GM08714 (cell line): ENCODE measurements around the gene FRMD4B.
"Not testable (repeated sequence)": the region's sequence is repeated elsewhere in the genome, so short reads cannot be mapped to it uniquely, and the experiment has no call there.

Experiments used
- H3K4me3 ChIP-seq: fragments of 200-500 bp; sonication (Bioruptor generic); 2 replicates; pipeline ENCODE4 v1.5.1; 2014; ENCODE audit warnings: mild to moderate bottlenecking, low read length, inconsistent platforms
- ZNF274 ChIP-seq: IDR thresholded peaks from 2 replicates; pipeline ENCODE4 v1.6.1; 2012; ENCODE audit warnings: mild to moderate bottlenecking, low read depth, low read length

FRMD4B gene

DNA sequence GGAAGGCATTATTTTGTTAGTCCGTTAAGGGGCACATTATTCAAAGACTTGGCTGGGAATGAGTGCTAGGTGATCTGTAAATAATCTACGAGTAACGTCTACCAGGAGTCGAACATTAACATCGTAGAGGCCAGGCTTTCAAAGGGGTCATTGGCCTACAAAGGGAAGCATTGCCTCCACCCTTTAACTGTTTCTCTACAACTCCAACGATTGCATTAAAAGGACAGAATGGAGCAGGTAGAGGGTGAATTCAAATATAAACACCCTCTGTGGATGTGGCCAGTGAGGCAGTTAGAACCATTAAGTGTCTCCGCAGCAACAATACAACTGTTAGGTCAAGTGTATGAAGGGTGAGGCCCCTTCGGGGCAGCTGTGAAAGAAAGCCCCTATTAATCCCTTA, 137.5 kb downstream of the FRMD4B start:
- H3K4me3 ChIP-seq, result no peak overlapping the region
- no peak for TF ChIP-seq ZNF274

DNA sequence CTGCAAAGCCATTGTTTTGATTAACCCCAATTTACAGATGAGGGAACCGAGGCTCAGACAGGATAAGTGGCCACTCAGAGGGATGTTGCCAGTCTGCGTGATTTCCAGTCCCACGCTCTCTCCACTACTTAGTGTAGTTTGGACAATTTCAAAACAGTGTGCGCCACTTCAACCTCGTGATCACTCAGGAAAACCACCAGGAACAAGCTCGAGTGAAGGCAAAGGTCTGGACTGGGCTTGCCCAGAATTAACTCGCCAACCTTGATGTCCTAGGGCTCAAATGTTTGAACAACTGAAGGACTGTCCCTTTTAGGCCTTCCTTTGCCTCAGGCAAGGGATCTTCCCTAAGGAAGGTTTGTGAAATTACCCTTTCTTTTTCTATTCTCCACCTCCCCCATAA, 139.3 kb downstream of the FRMD4B start:
- no peak overlapping the region for H3K4me3 ChIP-seq
- TF ChIP-seq ZNF274, result no peak

DNA sequence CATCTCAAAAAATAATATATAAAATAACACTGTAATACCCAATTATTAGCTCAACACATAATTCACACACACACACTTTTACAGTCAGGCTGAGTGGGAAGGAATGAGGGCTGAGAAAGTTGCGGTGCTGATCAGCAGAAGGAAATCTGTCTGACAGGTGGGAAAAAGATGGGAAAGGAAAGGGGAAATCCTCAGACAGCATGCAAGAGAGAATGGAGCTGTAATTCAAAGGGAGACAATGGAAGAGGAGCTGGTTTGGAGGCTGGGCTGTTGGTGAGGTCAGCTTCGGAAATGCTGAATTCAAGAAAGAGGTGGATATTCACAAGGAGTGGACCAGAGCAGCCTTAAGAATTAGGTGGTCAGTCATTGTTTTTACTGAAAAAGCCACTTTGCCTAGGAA, 141.8 kb downstream of the FRMD4B start:
- H3K4me3 ChIP-seq, result no peak overlapping the region
- TF ChIP-seq ZNF274, result no peak

DNA sequence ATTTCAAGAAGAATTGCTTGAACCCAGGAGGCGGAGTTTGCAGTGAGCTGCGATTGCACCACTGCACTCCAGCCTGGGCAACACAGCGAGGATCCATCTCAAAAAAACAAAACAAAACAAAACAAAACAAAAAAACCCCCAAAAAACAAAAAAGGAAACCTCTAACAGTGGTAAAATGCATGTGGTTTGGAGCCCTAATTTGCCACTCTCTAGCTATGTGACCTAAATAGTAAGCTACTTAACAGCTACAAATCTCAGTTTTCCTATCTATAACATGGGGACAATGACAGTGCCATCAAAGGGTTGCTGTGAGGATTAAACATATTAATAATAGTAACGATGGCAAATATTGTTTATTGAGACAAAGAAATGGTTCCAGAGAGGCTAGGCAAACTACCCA, 144.1 kb downstream of the FRMD4B start:
- H3K4me3 ChIP-seq, result no peak overlapping the region

DNA sequence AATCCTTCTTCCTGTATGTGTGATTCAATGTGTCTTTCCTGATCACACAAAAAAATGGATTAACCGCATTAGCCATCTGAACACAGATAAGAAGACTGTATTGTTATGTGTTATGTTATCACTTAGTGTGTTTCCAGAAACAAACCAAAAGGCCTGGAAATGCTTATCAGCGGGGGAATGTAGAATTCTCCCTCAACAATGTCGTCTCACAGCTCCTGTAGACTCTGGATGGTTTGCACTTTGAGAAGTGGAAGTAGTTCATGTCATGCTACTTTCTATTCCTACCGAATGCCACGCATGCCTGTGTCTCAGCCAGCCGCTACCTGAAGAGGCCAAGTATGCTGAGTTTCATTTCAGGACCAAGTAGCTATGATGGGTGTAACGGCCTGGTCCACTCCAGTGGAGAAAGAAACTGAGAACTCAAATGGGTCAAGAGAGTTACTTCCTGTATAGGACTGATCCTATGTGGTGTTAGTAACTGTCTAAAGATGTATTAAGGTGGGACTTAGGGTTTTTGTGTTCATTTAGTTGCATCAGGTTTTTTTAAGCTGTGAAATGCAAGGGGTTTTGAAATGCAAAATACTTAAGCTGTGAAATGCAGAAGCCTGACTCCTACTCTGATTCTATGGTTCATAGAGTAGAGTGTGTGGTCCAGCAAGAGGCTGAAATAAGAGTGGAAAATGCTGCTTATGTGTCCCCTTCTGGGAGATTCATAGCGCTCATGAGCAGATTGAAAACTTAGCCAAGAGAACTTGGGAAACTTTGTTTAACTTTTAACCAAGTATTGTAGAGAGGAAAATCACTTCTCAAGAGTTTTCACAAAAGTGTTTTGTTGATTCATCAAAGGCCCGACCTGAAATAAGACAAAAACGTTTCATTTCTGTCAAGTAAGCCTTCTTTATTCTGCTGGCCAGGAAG, 145.0 kb downstream of the FRMD4B start:
- no peak for TF ChIP-seq ZNF274
- no peak overlapping the region for H3K4me3 ChIP-seq

More for the DNA sequence above, 144.1 kb downstream of the FRMD4B start:
- no peak for TF ChIP-seq ZNF274

DNA sequence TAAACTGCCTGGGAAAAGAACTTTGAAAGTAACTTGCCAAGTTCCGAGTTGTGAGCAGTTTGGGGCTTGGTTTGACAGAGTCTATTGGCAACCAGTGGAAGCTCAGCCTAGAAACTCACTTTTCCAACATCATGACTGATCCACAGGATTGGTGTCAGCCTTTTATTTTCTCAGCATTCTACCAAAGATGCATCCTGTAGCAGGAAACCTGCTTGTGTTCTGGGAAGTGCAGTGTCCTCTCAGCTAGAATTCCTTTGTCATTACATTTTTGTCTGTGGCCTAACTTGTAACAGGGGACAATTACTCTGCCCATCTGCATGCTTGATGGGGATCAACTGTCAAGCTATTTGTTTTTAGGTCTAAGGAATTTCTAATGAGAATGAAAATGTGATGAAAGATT, 146.8 kb downstream of the FRMD4B start:
- TF ChIP-seq ZNF274, result no peak
- H3K4me3 ChIP-seq, result no peak overlapping the region

DNA sequence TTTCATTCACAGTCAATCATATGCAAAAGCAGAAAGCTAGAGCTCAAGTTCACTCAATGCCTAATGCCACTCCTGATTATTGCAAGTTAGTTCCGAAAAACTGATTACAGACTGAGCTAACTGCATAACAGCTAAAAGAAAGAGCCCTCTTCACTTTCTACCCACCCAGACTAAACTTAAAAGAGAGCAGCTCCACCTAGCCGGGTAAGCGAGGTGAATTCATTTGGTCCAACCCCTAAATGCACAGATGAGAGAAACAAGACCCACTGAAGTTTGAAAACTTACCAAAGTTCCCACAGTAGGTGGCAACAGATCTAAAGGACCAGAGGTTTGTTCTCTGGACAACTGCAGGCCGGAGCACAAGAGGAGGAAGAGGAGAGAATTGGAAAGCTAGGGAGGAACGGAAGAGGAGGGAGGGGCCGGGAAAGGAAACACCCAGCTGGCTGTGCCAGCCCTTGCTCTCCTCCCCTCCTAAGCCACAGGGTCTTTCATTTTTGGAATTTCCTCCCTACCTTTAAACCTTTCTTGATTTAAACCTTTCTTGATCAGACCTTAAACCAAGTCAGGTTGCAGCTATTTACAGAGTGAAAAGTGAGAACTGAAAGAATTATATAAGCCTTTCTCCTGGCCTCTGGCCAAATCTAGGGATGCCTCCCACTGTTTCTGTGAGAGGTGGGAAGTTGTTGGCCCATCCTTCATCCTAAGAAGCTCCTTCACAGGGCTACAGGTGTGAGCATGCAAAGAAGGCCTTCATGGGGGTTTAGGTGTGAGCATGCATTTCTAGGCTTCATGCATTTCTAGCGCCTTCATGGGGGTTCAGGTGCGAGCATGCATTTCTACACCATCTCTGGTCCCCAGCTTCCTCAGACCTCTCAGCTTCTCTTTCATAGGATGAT, 148.8 kb downstream of the FRMD4B start:
- TF ChIP-seq ZNF274, result no peak
- no peak overlapping the region for H3K4me3 ChIP-seq

DNA sequence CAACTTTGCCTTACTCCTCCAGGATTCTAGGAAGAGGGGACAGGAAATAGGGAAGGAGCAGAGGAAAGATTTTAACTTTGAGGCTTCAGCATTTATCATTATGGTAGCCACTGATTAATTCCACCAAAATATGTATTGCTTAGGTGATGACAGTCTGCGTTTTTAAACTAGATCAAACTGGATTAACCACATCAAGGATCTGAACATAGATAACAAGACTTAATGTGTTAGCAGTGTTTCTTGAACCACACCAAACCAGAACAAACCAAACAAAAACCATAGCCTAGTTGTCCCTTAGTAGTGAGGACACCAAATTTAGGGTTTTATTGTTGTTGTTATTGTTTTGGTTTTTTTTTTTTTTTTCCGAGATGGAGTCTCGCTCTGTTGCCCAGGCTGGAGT, 150.0 kb downstream of the FRMD4B start:
- TF ChIP-seq ZNF274, result no peak
- no peak overlapping the region for H3K4me3 ChIP-seq

DNA sequence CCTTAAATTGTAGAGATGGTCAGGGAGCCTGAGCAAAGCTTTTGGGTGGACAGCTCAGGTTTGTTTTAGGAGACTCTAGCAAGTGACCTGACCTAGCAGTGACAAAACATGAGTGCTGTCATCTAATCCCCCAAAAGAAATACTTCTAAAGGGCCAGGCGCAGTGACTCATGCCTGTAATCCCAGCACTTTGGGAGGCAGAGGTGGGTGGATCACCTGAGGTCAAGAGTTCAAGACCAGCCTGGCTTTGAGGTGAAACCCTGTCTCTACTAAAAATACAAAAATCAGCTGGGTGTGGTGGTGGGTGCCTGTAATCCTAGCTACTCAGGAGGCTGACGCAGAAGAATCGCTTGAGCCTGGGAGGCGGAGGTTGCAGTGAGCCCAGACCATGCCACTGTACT, 150.7 kb downstream of the FRMD4B start:
- not testable (repeated sequence) for H3K4me3 ChIP-seq

DNA sequence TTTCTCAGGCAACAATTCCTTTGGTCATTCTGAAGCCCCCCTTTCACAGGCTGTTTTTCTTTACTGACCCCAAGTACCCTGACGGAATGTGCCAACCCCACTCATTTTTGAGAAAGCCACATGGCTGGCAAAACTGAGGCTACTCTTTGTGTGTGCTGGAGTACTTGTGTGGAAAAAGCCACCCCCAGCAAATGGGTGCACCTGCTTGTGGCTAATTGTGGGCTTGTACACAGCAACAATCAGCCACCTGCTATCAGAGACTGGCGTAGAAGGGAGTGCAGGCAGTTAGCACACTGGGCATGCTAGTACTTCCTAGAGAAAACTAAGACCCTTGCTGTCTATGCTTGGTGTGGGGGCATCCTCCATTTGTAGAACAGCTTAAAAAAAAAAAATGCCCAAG, 153.4 kb downstream of the FRMD4B start:
- no peak overlapping the region for H3K4me3 ChIP-seq
- no peak for TF ChIP-seq ZNF274

DNA sequence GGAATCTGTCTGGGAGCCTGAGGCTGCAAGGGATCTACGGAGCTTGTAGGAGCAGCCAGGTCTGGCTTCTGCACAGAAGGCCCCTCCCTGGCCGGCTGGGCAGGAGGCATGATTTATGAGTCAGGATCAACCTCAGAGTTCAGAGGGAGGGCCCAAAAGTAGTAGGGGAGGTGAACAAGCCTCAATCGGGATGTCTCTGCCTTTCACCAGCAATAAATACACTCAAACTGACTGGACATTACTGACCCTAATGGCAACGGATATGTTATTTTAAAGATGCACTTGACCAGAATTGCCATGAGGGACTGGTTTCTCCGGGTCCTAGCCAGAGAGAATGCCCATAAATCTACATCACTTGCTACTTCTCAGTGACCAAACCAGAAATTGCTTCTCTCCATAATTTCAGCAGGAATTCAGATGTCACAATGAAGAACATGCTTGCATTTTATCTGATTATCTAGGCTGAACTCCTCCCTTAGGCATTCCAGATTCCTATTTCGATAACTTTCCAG, 153.9 kb downstream of the FRMD4B start:
- H3K4me3 ChIP-seq, result no peak overlapping the region
- TF ChIP-seq ZNF274, result no peak

DNA sequence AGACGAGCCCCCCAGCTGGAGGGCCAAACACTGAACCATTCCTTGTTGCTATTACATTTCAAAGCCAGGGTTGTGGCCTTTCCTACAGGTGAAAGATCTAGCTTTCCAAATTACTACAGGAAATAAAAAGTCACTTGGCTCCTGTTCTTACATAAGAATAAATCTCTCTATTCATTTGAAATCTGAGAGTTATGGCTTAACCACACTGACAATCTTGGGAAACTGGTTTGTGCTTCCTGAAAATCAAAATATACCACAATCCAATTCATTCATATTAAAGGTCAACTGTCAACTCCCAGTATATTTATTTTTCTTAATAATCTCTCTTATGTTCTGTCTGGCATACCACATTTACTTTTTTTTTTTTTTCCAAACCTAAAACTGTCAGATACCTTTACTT, 159.8 kb downstream of the FRMD4B start:
- no peak overlapping the region for H3K4me3 ChIP-seq
- TF ChIP-seq ZNF274, result no peak

DNA sequence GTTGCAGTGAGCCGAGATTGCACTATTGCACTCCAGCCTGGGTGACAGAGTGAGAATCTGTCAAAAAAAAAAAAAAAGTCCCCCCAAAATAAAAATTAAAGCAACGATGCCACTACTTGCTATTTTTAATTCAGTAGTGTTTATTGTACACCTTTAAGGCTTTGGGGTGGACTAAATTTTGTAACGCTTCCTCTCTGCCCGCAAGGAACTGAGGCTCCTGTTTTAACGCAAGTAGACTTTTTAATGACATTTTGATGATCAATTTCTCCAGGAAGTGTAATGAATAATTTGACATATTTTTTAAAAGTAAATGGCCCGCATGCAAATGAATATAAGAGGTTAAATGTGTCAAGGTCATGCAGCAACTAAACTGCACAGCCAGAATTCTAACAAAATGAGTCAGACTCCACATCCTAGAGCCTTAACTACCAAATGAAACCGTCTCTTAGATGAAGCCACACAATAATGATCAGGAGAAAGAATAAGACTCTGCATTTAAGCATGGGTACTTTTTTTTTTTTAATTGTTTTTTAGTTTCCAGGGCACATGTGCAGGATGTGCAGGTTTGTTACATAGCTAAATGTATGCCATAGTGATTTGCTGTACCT, 166.7 kb downstream of the FRMD4B start:
- no peak overlapping the region for H3K4me3 ChIP-seq
- no peak for TF ChIP-seq ZNF274

DNA sequence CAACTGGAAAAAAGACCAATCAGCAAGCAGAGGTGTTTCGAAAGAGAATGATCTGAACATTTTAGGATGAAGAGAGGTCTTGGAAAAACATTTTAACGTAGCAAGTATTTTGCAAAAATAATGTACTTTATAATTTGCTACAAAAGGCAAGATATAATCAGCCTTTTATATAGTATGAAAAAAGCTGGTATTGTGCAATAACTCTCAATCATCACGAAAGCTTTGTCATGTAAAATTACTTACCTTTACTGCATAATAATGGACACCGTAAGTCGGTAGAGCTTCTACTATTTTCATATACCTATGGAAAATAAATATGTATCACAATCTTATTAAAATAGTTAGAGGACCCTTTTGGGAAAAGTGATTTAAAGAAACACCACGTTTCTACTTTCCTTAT, 167.8 kb downstream of the FRMD4B start:
- H3K4me3 ChIP-seq, result no peak overlapping the region
- TF ChIP-seq ZNF274, result no peak

DNA sequence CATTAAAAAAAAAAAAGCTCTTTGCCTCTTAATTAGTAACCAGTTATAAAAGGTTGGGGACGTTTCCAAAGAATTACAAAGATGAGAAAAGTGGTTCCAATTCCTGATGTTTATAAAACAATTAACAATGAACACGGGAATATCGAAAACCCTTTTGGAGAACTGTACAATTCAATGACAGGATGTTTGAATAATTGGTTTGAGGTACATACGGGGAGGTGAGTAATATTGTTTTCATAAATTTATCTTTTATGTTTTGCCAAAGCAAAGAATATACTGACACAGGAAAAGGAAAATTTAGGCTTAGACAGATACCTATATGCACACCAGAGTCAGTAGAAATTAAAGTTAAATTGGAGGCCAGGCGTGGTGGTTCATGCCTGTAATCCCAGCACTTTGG, 168.9 kb downstream of the FRMD4B start:
- TF ChIP-seq ZNF274, result no peak
- H3K4me3 ChIP-seq, result no peak overlapping the region
